NK-92 treated with Interleukin-12 subunit alpha and Interleukin-12 subunit beta, amount 100 ng/mL, for 24 hours (cell line): ENCODE results near the gene CCDC191.

ENCODE experiments used
- DNase-seq: peaks from one replicate; lab custom pipeline; 2025; lab: John Stamatoyannopoulos, UW

CCDC191 gene

DNA sequence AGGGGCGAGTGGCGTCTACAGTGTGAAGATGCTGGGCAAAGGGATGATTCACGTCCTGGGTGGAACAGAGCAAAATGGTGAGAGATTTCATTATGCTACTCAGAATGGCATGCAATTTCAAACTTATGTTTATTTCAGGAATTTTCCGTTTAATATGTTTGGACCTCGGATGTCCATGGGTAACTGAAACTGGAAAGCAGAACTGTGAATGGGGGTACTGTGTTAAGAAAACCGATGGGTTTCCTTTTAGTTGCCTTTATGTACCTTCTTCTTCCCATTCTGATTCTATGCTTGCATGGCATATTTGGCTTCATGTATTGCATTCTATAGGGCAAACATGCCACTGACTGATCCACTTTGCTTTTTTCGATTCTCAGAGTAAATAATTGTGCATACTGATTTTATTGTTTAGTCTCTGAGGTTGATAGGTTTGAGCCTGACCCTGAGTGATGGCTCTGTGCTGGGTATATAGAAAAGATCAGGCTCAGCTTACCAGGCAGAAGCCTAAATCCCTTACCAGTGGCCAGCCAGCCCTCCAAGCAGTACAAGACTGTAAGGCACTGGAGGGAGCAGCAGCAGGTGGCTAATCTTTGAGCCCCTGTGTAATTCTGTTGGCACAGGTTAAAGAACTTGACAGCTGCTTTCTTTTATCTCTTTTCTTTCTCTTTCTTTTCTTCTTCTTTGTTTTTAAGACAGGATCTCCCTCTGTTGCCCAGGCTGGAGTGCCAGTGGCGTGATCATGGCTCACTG lies 4.8 kb upstream of the CCDC191 start:
- no peak for DNase-seq

GRCh38 chr3:114058646-114059045 lies 2.3 kb upstream of the CCDC191 start:
- no peak for DNase-seq

DNA sequence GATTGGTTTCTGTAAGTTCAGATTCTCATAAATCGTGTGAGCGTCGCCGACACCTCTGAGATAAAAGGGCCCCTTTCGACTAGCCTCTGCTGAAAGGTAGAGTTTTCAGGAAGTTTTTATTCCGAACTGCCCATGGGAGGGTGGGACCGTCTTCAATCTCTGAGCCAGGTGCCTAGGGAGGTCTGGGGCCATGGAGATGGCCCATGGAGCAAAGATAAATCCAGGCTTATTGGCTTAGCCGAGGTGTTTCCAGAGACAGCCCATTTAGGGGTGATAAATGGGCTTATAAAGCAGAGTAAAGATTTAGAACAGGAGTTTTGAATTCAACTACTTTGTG lies 653 bp upstream of the CCDC191 start:
- no peak for DNase-seq

DNA sequence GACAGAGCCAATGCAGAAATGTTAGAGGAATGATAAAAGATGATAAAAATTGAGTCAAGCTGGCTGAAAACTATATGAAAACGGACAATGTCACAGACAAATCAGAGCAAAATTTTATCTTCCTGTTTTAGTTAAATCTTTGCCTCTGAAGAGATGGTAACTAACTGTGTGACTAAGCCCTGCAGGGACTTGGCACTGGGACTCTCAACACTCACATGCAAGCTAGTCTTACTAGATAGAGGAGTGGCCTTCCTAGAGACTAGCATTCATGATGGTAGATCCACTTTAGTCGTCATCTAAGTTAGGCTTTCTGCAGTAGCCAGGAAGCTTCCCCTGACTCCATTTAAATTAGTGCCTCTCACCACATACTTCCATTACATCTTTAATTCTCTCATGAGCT lies 4.1 kb downstream of the CCDC191 start:
- no peak for DNase-seq

- no peak for DNase-seq
Measured at GRCh38 chr3:114043205-114043604, 13.1 kb downstream of the CCDC191 start.

- DNase-seq = no peak
Measured at GRCh38 chr3:114035896-114036295, 20.4 kb downstream of the CCDC191 start.

DNA sequence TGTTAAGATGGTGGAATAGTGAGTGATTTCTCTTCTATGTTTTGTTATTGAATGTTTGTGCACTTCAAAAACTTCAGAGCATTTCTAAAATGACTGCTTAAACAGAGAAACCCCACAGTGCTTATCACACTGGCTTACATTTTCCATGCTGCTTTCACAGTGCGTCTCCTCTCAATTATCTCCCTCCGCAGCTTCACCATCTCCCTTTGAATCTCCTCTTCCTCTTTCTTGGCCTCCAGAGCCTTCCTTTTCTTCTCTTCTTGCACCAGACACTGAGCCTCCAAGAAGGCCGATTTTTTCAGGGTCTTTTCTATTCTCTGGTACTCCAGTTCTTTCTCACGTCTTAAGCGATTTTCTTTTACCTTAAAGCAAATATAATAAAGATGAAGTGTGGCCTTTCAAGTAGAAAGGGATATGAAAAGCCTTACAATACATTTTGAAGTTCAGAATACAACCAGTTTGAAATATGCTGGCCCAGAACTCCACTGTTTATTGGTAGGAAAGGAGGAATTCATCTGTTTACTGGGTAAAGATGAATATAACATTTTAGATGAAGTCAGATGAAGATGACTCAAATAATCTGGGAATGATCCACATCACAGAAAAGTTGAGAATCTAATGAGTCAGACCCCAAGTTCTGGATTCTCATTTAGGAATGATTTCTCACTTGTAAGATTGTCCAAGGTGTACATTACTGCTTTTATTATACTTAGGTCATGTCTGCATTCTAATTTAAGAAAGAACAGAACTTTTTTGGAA lies 21.4 kb downstream of the CCDC191 start:
- DNase-seq = no peak

DNA sequence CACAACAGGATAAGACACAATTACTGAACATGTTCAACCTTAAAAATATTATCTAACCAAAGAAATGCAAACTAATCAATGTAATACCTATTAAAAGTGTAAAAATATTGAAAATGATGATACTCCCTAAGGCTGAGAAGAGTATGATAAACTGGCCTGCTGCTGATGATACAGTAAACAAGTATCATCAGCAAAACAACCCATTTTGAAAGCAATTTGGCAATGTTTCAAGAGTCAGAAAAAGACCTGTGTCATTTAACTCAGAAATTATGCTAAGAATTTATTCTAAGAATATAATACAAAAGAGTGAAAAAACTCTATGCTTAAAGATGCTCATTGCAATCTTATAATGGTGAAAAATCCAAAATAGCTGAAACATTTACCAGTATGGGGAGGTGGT lies 22.1 kb downstream of the CCDC191 start:
- no peak for DNase-seq

DNA sequence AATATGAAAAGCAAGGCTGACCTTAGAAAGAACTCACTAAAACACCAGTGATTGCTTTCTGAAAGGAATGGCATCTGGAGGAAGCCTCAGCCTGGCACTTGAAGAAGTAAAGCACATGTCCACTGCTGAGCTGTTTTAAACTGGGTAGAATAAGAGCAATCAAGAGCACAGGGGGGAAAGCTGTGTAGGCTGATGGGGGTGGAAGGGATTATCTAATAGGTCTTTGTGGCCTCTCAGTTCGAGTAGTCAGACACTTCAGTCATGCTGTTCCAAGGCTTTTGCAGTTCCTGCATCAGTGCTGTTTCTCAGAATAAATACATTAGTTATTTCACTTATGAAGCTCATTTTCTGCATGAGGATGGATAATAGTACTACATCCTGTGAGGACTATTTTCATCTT lies 22.6 kb downstream of the CCDC191 start:
- no peak for DNase-seq

- DNase-seq = no peak
Measured at GRCh38 chr3:114026331-114026730, 30.0 kb downstream of the CCDC191 start.

GRCh38 chr3:114025451-114025850 lies 30.9 kb downstream of the CCDC191 start:
- no peak for DNase-seq

GRCh38 chr3:114022145-114022802 lies 34.1 kb downstream of the CCDC191 start:
- DNase-seq = no peak

GRCh38 chr3:114020907-114021306 lies 35.4 kb downstream of the CCDC191 start:
- DNase-seq = no peak

DNA sequence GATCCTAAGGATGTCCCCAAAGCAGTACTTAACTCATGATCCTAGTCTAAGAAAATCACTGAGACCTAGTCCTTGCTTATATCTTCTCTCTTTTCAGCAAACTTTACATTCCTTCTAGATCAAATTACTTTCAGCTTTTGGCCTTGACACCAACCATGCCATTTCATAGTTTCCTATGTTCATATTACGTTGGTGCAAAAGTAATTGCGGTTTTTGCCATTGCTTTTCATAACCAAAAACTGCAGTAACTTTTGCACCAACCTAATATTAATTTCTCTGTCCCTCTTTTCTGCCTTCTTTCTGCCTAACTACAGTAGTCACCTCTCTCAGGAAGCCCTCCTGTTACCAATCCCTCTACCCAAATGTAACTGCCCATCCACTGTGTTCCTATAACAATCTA lies 36.8 kb downstream of the CCDC191 start:
- DNase-seq = no peak

- no peak for DNase-seq
Measured at GRCh38 chr3:114014211-114014610, 42.1 kb downstream of the CCDC191 start.

DNA sequence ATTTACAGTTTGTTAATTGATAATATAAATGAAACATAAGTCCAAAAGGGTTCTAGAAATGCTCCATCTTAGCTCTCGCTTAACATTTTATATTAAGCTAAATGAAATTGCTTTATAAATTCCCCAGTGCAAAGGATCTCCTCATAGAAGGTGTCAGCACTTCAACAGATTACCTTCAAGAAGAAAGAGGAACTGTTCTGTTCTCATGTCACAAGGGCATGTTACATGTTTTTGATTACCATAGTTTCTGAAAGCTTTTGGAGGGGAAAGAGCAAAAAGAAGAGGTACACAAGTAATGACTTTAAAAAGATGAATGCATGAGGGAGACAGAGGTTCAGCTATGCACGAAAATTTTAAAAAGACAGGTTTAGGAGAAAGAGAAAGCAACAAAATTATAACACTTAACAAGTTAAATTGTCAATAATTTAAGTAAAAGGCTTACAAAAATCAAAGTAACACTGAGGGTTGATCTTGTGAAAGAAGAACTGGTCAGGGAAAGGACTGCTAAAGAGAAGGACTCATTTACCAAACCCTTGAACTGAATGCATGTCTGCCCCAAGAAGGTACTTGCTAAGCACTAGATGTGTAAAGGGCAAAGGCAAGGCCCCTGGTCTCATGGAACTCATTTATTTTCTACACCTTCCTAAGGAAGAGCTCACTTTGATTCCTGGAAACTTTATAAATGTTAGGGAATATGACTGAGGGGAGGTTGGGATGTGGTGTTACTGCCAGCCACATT lies 45.1 kb downstream of the CCDC191 start:
- no peak for DNase-seq

DNA sequence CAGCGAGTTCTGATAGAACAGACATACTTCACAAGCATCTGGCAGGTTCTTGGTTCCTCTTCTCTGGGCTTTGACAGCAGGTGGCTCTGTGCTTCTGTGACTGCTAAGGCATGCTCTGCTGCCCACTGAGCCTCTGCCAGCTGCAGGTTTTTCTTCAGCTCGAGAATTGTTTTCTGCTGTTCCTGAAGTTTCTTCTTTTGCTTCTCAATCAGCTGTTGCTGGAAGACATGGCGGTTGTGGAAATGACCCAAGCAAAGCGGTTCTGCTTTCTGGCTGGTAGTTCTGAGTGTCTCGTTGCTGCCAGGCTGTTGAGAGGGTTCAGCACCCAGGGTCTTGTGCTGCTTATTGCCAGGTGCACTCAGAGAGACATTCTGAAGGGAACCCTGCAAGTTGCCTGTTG lies 50.8 kb downstream of the CCDC191 start:
- DNase-seq = no peak

- DNase-seq = no peak
Measured at GRCh38 chr3:113985541-113985940, 70.8 kb downstream of the CCDC191 start.

DNA sequence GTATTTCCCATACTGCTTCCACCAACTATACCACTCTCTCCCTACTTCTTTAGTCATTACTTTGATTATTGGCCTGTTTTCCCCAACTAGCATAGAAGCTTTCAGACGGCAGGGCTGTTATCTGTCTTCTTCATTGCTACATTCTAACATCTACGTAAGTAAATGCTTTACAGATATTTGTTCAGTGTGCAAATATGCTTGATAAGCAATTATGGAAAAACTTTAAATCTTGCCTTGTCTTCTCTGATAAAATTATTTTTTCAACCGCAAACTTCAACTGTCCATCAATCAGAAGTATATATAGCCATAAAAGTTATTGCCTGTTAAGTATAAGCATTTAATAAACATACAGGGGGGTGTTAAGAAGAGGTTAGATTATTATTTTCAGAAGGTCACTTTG lies 72.8 kb downstream of the CCDC191 start:
- no peak for DNase-seq

GRCh38 chr3:113981803-113982202 lies 74.5 kb downstream of the CCDC191 start:
- DNase-seq = no peak

GRCh38 chr3:113979916-113980315 lies 76.4 kb downstream of the CCDC191 start:
- no peak for DNase-seq

DNA sequence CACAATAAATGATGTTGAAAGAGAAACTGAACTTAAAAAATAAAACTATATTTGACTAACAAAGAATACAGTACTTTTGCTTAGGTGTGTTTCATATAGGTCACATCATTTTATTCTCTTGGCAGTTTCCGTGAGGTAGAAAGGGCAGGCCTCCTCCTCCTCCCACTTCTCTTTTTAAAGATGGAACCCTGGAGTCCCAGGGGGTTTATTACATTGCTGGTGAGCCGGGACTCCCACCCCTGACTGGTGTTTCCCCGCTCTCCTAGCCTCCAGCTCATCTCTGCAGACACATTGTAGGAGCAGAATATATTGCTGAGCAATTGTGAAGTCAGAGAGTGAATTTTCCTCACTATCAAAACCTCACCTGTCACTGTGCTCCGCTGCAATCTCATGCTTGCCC lies 78.5 kb downstream of the CCDC191 start:
- no peak for DNase-seq

GRCh38 chr3:113968986-113969385 lies 87.3 kb downstream of the CCDC191 start:
- DNase-seq = no peak
